Measurements from ENCODE around the gene CNTN4. TPM values are rescaled to one million over a fixed set of nuclear protein-coding genes. Genes with fewer than 3 reads are reported as not detected.

The CNTN4 gene
- total and polyA plus RNA-seq, 2 experiments from 2014 or later, result 0.91 to 4.0 TPM

DNA sequence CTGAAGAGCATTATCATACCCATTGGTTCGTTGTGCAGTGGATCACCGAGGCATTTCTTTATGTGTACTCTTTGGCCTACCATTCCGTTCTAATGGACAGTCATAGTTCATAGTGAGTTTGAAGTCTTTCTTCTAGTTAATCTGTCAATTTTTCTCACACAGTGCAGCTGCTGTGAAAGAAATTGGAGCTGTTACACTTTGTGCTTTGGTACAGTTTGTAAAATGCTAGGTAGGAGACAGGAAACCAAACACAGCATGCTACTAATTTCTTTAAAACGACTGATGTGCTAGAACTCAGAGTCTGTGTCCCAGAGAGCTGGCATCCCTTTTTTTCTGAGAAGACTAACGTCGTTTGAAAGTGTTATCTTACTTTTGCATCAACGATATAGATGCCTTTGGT is 218.9 kb downstream of the CNTN4 start (continued):
- TF ChIP-seq, protein P1, sequence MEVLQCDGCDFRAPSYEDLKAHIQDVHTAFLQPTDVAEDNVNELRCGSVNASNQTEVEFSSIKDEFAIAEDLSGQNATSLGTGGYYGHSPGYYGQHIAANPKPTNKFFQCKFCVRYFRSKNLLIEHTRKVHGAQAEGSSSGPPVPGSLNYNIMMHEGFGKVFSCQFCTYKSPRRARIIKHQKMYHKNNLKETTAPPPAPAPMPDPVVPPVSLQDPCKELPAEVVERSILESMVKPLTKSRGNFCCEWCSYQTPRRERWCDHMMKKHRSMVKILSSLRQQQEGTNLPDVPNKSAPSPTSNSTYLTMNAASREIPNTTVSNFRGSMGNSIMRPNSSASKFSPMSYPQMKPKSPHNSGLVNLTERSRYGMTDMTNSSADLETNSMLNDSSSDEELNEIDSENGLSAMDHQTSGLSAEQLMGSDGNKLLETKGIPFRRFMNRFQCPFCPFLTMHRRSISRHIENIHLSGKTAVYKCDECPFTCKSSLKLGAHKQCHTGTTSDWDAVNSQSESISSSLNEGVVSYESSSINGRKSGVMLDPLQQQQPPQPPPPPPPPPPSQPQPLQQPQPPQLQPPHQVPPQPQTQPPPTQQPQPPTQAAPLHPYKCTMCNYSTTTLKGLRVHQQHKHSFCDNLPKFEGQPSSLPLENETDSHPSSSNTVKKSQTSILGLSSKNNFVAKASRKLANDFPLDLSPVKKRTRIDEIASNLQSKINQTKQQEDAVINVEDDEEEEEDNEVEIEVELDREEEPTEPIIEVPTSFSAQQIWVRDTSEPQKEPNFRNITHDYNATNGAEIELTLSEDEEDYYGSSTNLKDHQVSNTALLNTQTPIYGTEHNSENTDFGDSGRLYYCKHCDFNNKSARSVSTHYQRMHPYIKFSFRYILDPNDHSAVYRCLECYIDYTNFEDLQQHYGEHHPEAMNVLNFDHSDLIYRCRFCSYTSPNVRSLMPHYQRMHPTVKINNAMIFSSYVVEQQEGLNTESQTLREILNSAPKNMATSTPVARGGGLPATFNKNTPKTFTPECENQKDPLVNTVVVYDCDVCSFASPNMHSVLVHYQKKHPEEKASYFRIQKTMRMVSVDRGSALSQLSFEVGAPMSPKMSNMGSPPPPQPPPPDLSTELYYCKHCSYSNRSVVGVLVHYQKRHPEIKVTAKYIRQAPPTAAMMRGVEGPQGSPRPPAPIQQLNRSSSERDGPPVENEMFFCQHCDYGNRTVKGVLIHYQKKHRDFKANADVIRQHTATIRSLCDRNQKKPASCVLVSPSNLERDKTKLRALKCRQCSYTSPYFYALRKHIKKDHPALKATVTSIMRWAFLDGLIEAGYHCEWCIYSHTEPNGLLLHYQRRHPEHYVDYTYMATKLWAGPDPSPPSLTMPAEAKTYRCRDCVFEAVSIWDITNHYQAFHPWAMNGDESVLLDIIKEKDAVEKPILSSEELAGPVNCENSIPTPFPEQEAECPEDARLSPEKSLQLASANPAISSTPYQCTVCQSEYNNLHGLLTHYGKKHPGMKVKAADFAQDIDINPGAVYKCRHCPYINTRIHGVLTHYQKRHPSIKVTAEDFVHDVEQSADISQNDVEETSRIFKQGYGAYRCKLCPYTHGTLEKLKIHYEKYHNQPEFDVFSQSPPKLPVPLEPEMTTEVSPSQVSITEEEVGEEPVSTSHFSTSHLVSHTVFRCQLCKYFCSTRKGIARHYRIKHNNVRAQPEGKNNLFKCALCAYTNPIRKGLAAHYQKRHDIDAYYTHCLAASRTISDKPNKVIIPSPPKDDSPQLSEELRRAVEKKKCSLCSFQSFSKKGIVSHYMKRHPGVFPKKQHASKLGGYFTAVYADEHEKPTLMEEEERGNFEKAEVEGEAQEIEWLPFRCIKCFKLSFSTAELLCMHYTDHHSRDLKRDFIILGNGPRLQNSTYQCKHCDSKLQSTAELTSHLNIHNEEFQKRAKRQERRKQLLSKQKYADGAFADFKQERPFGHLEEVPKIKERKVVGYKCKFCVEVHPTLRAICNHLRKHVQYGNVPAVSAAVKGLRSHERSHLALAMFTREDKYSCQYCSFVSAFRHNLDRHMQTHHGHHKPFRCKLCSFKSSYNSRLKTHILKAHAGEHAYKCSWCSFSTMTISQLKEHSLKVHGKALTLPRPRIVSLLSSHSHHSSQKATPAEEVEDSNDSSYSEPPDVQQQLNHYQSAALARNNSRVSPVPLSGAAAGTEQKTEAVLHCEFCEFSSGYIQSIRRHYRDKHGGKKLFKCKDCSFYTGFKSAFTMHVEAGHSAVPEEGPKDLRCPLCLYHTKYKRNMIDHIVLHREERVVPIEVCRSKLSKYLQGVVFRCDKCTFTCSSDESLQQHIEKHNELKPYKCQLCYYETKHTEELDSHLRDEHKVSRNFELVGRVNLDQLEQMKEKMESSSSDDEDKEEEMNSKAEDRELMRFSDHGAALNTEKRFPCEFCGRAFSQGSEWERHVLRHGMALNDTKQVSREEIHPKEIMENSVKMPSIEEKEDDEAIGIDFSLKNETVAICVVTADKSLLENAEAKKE (CRISPR knock-in tag; IDR thresholded peaks at IDR 0.05), result no peak
- no peak for TF ChIP-seq NANOG (IDR thresholded peaks at IDR 0.05; ENCODE audit: borderline replicate concordance)
- no peak for TF ChIP-seq CREB1 (CRISPR knock-in tag; IDR thresholded peaks at IDR 0.05; ENCODE audit: low read depth)
- no peak for TF ChIP-seq JUNB (IDR thresholded peaks at IDR 0.05; ENCODE audit: unreplicated experiment)
- TF ChIP-seq EZH2phosphoT487 (IDR thresholded peaks at IDR 0.05; ENCODE audit: unreplicated experiment), result no peak

GRCh38 chr3:2334921-2335320 is 236.3 kb downstream of the CNTN4 start:
- Histone ChIP-seq H3K36me3 (ENCODE audit: insufficient read depth) (no peaks in the 10 kb centered on the region), H3F3A (replicated peaks; ENCODE audit: low read depth) (no peaks in the 10 kb centered on the region), H2AFZ (no peak overlapping the region), H3K4me1 (ENCODE audit: insufficient read depth) (no peaks in the 10 kb centered on the region; the same call in 1 of the 2 replicates), H3K9me2 (ENCODE audit: insufficient read depth) (no peaks in the 10 kb centered on the region), H3K27me3 (ENCODE audit: insufficient read depth) (no peaks in the 10 kb centered on the region), H3K79me2 (replicated peaks; ENCODE audit: insufficient read depth) (no peaks in the 10 kb centered on the region), H3K27ac (ENCODE audit: low read depth) (no peak overlapping the region), H4K20me1 (replicated peaks; ENCODE audit: insufficient read depth) (no peaks in the 10 kb centered on the region), H3K4me2 (no peak overlapping the region), H3K4me3 (no peak overlapping the region)
- peaks cover 7% of the 10 kb centered on the region; the same call in 2 of the 3 replicates for H3K36me3 Mint-ChIP-seq (ENCODE audit: low read depth)
- DNase-seq (ENCODE audit: low spot score), result no peak
- H3K27me3 Mint-ChIP-seq (ENCODE audit: insufficient read depth, low read depth, poor library complexity), result no peaks in the 10 kb centered on the region
- H3K9me3 Mint-ChIP-seq, result peaks cover 90% of the 10 kb centered on the region
- H3K4me3 Mint-ChIP-seq, result no peak overlapping the region
- H3K4me1 Mint-ChIP-seq, result no peaks in the 10 kb centered on the region
- ATAC-seq, result no peak
- H3K27ac Mint-ChIP-seq, result no peak overlapping the region
- no peak for TF ChIP-seq EZH2 (IDR thresholded peaks at IDR 0.05; ENCODE audit: low read depth, unreplicated experiment)
- no peak for TF ChIP-seq ETS1 (IDR thresholded peaks at IDR 0.05)
- TF ChIP-seq STAT1 (IDR thresholded peaks at IDR 0.05; ENCODE audit: unreplicated experiment), result no peak
- TF ChIP-seq NANOG (IDR thresholded peaks at IDR 0.05; ENCODE audit: borderline replicate concordance), result no peak
- no peak for TF ChIP-seq CREB1 (CRISPR knock-in tag; IDR thresholded peaks at IDR 0.05; ENCODE audit: low read depth)
- no peak for TF ChIP-seq REST (IDR thresholded peaks at IDR 0.05; ENCODE audit: unreplicated experiment)
- no peak for TF ChIP-seq ZNF331 (CRISPR knock-in tag; IDR thresholded peaks at IDR 0.05; ENCODE audit: low read depth)
- no peak for TF ChIP-seq ZNF114 (CRISPR knock-in tag; IDR thresholded peaks at IDR 0.05)
- TF ChIP-seq, protein P2, sequence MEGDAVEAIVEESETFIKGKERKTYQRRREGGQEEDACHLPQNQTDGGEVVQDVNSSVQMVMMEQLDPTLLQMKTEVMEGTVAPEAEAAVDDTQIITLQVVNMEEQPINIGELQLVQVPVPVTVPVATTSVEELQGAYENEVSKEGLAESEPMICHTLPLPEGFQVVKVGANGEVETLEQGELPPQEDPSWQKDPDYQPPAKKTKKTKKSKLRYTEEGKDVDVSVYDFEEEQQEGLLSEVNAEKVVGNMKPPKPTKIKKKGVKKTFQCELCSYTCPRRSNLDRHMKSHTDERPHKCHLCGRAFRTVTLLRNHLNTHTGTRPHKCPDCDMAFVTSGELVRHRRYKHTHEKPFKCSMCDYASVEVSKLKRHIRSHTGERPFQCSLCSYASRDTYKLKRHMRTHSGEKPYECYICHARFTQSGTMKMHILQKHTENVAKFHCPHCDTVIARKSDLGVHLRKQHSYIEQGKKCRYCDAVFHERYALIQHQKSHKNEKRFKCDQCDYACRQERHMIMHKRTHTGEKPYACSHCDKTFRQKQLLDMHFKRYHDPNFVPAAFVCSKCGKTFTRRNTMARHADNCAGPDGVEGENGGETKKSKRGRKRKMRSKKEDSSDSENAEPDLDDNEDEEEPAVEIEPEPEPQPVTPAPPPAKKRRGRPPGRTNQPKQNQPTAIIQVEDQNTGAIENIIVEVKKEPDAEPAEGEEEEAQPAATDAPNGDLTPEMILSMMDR (conservative IDR thresholded peaks at IDR 0.05; ENCODE audit: low read depth in 2 of 2), result no peak

Measured in GM23338 (cell line).